Measurements from ENCODE around the gene ZNF221.

The ZNF221 gene

GRCh38 chr19:43906774-43907173 lies 44.3 kb upstream of the ZNF221 start:
- Histone ChIP-seq H3K9me3 (ENCODE audit: insufficient read depth, low read length) (peaks cover 6% of the 10 kb centered on the region; the same call in 1 of the 2 replicates), H3K4me2 (ENCODE audit: low read length) (no peak overlapping the region)

GRCh38 chr19:43908659-43909058 lies 42.4 kb upstream of the ZNF221 start:
- H3K27ac ChIP-seq (ENCODE audit: low read length) = no peak overlapping the region
- H3K36me3 ChIP-seq (replicated peaks; ENCODE audit: low read depth, low read length) = peaks cover 26% of the 10 kb centered on the region
- no peaks in the 10 kb centered on the region for H4K20me1 ChIP-seq (ENCODE audit: insufficient read depth, low read length)
- H2AFZ ChIP-seq (ENCODE audit: low read depth, low read length) = no peak overlapping the region
- H3K4me1 ChIP-seq (ENCODE audit: low read length) = no peaks in the 10 kb centered on the region
- peaks cover 13% of the 10 kb centered on the region for H3K9me3 ChIP-seq (ENCODE audit: insufficient read depth, low read length)
- H3K4me3 ChIP-seq (ENCODE audit: low read length) = no peak overlapping the region
- TF ChIP-seq CTCF (IDR thresholded peaks at IDR 0.05; ENCODE audit: low read depth, low read length) (no peak), EZH2phosphoT487 (IDR thresholded peaks at IDR 0.05; ENCODE audit: low read depth) (no peak)
- no peaks in the 10 kb centered on the region for H3K79me2 ChIP-seq (ENCODE audit: low read length)
- H3K9ac ChIP-seq (ENCODE audit: low read length) = no peak overlapping the region
- no peak overlapping the region for H3K4me2 ChIP-seq (ENCODE audit: low read length)
- H3K27me3 ChIP-seq (ENCODE audit: low read depth, low read length) = no peaks in the 10 kb centered on the region

More at GRCh38 chr19:43906774-43907173, 44.3 kb upstream of the ZNF221 start:
- Histone ChIP-seq H3K4me3 (ENCODE audit: low read length) (no peak overlapping the region), H3K79me2 (ENCODE audit: low read length) (no peaks in the 10 kb centered on the region), H3K36me3 (replicated peaks; ENCODE audit: low read depth, low read length) (peaks cover 7% of the 10 kb centered on the region), H3K27ac (ENCODE audit: low read length) (no peak overlapping the region), H4K20me1 (ENCODE audit: insufficient read depth, low read length) (no peaks in the 10 kb centered on the region), H3K9ac (ENCODE audit: low read length) (no peak overlapping the region), H2AFZ (ENCODE audit: low read depth, low read length) (no peak overlapping the region), H3K27me3 (ENCODE audit: low read depth, low read length) (no peaks in the 10 kb centered on the region), H3K4me1 (ENCODE audit: low read length) (no peaks in the 10 kb centered on the region)
- TF ChIP-seq CTCF (IDR thresholded peaks at IDR 0.05; ENCODE audit: low read depth, low read length) = no peak
- TF ChIP-seq EZH2phosphoT487 (IDR thresholded peaks at IDR 0.05; ENCODE audit: low read depth) = no peak

GRCh38 chr19:43910884-43911283 lies 40.1 kb upstream of the ZNF221 start:
- Histone ChIP-seq H3K79me2 (ENCODE audit: low read length) (no peaks in the 10 kb centered on the region), H3K4me3 (ENCODE audit: low read length) (no peak overlapping the region), H3K9me3 (ENCODE audit: insufficient read depth, low read length) (peaks cover 34% of the 10 kb centered on the region), H3K36me3 (replicated peaks; ENCODE audit: low read depth, low read length) (peaks cover 48% of the 10 kb centered on the region), H3K9ac (ENCODE audit: low read length) (no peak overlapping the region), H4K20me1 (ENCODE audit: insufficient read depth, low read length) (no peaks in the 10 kb centered on the region), H2AFZ (ENCODE audit: low read depth, low read length) (no peak overlapping the region), H3K4me1 (ENCODE audit: low read length) (no peaks in the 10 kb centered on the region), H3K4me2 (ENCODE audit: low read length) (no peak overlapping the region), H3K27ac (ENCODE audit: low read length) (no peak overlapping the region), H3K27me3 (ENCODE audit: low read depth, low read length) (no peaks in the 10 kb centered on the region)
- TF ChIP-seq CTCF (IDR thresholded peaks at IDR 0.05; ENCODE audit: low read depth, low read length) = no peak
- TF ChIP-seq EZH2phosphoT487 (IDR thresholded peaks at IDR 0.05; ENCODE audit: low read depth) = no peak

GRCh38 chr19:43913383-43913782 lies 37.6 kb upstream of the ZNF221 start:
- H3K4me2 ChIP-seq (ENCODE audit: low read length) = no peak overlapping the region
- H3K79me2 ChIP-seq (ENCODE audit: low read length) = no peaks in the 10 kb centered on the region
- H3K9ac ChIP-seq (ENCODE audit: low read length) = no peak overlapping the region
- no peak overlapping the region for H2AFZ ChIP-seq (ENCODE audit: low read depth, low read length)
- peaks cover 72% of the 10 kb centered on the region for H3K36me3 ChIP-seq (replicated peaks; ENCODE audit: low read depth, low read length)
- no peaks in the 10 kb centered on the region for H3K27me3 ChIP-seq (ENCODE audit: low read depth, low read length)
- no peak for TF ChIP-seq CTCF (IDR thresholded peaks at IDR 0.05; ENCODE audit: low read depth, low read length)
- no peak for TF ChIP-seq EZH2phosphoT487 (IDR thresholded peaks at IDR 0.05; ENCODE audit: low read depth)
- no peak overlapping the region for H3K4me3 ChIP-seq (ENCODE audit: low read length)
- no peak overlapping the region for H3K27ac ChIP-seq (ENCODE audit: low read length)
- H4K20me1 ChIP-seq (ENCODE audit: insufficient read depth, low read length) = no peaks in the 10 kb centered on the region
- H3K4me1 ChIP-seq (ENCODE audit: low read length) = peaks cover 6% of the 10 kb centered on the region
- H3K9me3 ChIP-seq (ENCODE audit: insufficient read depth, low read length) = peaks cover 31% of the 10 kb centered on the region

All from OCI-LY3 (cell line).